HG03045 (cell line): ENCODE measurements around the gene IFI16.
"Not testable (repeated sequence)": the region's sequence is repeated elsewhere in the genome, so short reads cannot be mapped to it uniquely, and the experiment has no call there.

ENCODE experiments used
- ATAC-seq: cut with Tn5 transposase; IDR thresholded peaks from one replicate; pipeline ENCODE4 v1.9.1; 2021; ENCODE audit warnings: mild to moderate bottlenecking, moderate library complexity; ENCODE audit not compliant: unreplicated experiment

IFI16 gene

GRCh38 chr1:159006210-159006807, 3.4 kb upstream of the IFI16 start:
- ATAC-seq: not testable (repeated sequence)

DNA sequence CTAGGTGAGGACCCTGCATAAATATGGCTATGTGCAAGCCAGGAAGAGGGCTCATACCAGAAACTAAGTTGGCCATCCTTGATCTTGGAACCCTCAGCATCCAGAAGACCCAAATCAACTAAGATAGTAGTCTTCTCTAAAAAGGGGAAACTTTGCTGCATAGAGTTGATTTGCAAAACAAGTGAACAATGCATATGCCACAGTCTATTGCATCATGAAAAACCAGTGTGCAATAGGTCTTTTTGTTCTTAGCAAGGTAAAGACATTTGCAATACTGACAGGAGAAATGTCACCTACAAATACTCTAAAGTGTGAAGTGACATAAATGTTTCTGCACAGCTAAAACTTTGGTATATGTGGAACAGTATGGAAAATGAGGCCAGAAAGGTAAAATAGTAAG, 2.0 kb upstream of the IFI16 start:
- no peak for ATAC-seq

DNA sequence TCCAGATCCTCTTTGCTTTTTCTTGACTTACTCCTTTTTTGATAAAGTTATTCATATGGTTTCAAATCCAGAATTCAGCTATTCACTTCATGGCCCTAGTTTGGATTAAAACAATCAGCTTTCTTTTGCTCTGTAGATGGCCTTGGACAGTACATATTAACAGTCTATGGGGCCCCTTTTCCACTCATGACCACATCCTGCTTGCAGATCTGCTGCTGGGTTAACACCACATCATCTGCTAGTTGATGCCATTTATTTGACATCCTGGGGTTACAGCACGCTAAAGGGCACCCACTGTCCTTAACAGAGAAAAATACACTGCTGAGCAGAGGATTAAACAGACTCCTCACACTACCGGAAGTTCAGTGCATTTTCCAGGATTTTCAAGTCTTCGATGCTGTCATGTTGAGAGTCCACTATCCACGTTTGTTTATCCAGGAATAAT, 941 bp upstream of the IFI16 start:
- peak; percentile 58 for ATAC-seq

DNA sequence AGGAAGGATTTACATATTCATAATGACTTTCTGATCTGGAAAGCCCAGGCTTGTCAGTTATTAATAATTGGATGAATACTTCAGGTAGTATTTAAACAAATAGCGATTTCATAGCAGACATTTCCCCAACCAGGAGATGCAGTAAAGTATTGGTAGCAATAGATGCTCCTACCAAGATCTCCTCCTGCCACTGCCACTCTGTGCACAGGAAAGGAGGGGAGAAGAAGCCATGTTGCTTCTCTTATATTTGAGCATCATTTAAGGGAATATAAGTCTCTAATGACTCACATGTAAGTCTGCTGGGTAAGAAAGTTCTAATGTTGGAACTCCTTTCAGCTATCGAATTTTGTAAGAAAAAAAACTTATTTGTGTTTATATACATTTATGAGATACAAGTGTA, 420 bp upstream of the IFI16 start:
- no peak for ATAC-seq

DNA sequence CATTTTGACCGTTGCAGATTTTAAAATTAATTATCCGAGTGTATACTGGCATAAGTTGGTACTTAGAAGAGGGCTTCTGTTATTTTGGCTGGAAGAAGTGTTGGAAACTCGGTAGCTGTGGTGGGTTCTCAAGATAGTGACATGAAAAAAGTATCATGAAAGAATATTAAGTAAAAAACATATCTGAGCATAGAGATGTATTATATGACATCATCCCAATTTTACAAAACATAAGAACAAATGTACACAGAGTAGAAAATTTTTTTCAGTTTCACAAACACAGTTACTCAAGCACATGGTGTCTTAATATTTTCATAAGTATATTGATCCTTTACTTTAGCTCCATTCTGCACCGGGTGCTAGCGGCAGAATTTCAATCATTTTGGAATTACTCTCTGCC, 684 bp downstream of the IFI16 start:
- ATAC-seq: no peak

DNA sequence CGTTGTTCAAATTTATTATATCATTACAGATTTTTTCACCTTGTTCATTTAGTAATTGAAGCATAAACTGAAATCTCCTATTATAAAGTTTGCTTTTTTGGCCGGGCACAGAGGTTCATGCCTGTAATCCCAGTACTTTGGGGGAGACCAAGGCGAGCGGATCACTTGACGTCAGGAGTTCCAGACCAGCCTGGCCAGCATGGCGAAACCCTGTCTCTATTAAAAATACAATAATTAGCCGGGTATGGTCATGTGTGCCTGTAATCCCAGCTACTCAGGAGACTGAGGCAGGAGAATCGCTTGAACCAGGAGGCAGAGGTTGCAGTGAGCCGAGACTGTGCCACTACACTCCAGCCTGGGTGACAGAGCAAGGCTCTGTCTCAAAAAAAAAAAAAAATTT, 1.3 kb downstream of the IFI16 start:
- not testable (repeated sequence) for ATAC-seq

GRCh38 chr1:159011751-159012150, 2.0 kb downstream of the IFI16 start:
- no peak for ATAC-seq

DNA sequence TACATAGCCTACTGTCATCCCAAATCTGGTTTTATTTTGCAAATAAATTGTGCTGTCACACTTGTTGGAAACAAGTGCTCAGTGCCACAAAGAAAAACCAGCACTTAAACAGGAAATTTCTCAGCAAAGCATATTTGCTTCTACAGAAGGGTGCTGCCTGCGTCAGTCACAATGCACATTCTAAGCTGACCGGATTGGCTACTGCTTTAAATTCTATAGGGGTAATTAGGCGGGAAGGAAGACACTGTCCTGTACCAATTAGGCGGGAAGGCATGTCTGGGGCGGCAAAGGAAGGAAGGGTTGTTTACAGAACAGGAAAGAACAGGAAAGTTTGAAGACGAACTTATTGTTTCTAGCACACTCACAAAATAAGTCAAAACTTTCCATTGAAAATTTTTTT, 2.8 kb downstream of the IFI16 start:
- ATAC-seq: no peak

GRCh38 chr1:159014003-159014571, 4.4 kb downstream of the IFI16 start:
- no peak for ATAC-seq

DNA sequence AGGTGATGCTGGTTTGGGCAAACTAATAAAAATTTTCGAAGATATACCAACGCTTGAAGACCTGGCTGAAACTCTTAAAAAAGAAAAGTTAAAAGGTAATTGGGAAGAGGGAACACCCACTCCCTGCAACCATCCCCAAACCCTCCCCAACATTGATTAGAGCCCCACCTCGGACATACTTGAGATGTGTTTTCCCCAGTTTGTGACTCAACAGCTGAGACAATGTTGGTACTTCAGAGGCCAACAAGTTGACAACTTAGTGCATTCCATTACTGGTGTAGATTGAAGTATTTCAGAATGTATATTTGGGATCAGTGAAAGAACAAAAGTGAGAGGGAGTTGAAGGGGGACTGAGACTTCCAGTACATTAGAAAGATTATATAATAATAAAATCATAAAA, 5.1 kb downstream of the IFI16 start:
- no peak for ATAC-seq

GRCh38 chr1:159015440-159015909, 5.8 kb downstream of the IFI16 start:
- peak; percentile 93 for ATAC-seq

GRCh38 chr1:159023723-159024122, 14.0 kb downstream of the IFI16 start:
- no peak for ATAC-seq

GRCh38 chr1:159025043-159025442, 15.3 kb downstream of the IFI16 start:
- no peak for ATAC-seq

DNA sequence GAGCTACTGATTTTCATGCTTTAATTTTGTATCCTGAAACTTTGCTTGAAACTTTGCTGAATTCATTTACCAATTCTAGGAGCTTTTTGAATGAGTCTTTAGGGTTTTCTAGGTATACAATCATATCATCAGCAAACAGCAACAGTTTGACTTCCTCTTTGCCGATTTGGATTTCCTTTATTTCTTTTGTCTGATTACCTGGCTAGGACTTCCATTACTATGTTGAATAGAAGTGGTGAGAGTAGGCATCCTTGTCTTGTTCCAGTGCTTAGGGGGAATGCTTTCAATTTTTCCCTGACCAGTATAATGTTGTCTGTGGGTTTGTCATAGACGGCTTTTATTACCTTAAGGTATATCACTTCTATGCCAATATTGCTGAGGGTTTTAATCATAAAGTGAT, 17.1 kb downstream of the IFI16 start:
- not testable (repeated sequence) for ATAC-seq

GRCh38 chr1:159030311-159030710, 20.6 kb downstream of the IFI16 start:
- ATAC-seq: no peak

GRCh38 chr1:159030877-159031447, 21.3 kb downstream of the IFI16 start:
- ATAC-seq: no peak

DNA sequence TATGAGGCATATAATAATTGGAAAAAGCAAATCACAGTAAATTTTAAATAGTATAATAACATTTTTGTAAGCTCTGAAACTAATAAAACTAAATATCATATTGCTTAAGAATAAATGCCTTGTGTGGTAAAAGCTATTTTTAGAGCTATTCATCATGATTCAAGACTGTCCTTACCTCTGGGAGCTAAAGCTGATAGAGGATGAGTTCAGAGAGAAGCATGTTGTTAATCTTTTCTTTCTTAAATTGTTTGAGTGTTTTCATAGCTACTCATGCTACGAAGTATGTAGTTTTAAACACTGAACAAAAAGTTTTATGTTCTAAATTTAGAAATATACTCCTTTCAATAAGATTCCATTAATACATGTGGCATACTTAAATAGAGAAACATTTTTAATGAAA, 30.5 kb downstream of the IFI16 start:
- ATAC-seq: no peak

- no peak for ATAC-seq
Measured at GRCh38 chr1:159040893-159041724, 31.4 kb downstream of the IFI16 start.

GRCh38 chr1:159046486-159046885, 36.8 kb downstream of the IFI16 start:
- ATAC-seq: not testable (repeated sequence)

DNA sequence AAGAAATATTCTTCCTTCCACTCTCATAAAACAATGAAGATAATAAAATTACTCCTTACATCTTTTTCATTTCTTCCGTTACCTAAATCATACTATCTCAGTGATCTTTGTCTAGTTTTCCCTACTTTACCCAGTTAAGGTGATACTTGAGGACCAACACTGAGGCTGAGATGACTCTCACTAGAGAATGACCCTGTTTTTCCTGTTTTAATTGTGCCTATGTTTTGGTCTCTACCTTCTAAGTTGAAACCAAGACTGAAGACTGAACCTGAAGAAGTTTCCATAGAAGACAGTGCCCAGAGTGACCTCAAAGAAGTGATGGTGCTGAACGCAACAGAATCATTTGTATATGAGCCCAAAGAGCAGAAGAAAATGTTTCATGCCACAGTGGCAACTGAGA, 41.7 kb downstream of the IFI16 start:
- no peak for ATAC-seq

DNA sequence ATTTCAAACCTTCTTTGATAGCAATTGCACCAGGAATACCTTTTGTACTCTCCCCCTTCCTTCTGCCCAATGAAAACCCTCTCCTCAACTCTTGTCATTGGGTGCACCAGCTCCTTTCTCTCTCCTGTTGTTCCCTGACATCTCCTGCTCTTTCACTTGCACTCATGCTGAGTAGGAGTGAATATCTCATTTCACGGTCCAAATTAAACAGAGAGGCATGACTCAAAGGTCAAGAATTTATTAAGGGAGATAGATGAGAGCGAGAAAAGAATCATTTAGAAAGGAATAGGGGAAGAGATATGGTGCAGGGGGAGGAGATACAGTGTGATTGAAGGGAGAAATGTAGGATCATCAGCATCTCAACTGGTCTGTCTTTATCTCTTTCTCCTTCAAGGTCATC, 44.7 kb downstream of the IFI16 start:
- ATAC-seq: no peak

DNA sequence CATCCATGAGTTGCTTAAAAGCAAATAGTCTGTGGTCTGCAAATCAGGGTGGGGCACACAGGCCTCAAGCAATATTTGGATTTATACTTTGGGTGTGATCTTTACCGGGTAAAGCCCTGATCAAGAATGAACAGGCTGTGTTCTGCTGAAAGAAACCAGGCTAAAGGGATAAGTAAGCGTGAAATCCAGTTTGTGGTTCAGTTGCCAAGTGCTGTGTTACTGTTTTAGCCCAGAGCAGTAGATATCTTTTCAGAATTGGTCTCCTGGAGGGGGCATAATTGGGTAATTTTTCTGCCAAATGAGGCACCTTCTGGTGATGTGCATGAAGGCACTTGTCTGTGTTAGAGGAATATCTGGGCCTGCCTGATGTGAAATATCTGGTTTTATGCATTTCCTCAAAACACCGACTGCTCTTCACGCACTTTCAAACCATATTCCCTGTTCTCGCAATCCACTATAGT, 45.5 kb downstream of the IFI16 start:
- no peak for ATAC-seq
